Right atrium auricular region (tissue), 2 donors: Measurements from ENCODE around the gene RFTN2. TPM values are rescaled to one million over a fixed set of nuclear protein-coding genes. Genes with fewer than 3 reads are reported as not detected.

ENCODE experiments used
- DNase-seq: peaks from one replicate; pipeline ENCODE4 v3.0.0-alpha.2; 2019; ENCODE audit warnings: low spot score
- H3K27ac ChIP-seq, 2 donors: fragments of 200-600 bp; sonication (generic); 1 replicate in 1 of 2; 2 replicates in 1 of 2; pipeline ENCODE4 v1.5.1; 2016 to 2019
- H3K27me3 ChIP-seq, 2 donors: fragments of 200-600 bp; sonication (generic); one replicate each; pipeline versions ENCODE4 v1.5.1 to v1.6.0; 2017 to 2019
- H3K36me3 ChIP-seq: fragments of 200-600 bp; sonication (generic); one replicate; pipeline ENCODE4 v1.5.1; 2016
- H3K4me1 ChIP-seq, 2 donors: fragments of 200-600 bp; sonication (generic); one replicate each; pipeline versions ENCODE4 v1.5.1 to v1.6.0; 2017 to 2019
- H3K4me3 ChIP-seq, 2 donors: fragments of 200-600 bp; sonication (generic); 1 replicate in 1 of 2; 2 replicates in 1 of 2; pipeline ENCODE4 v1.5.1; 2017 to 2019; ENCODE audit warnings: mild to moderate bottlenecking in 1 of 2, moderate library complexity in 1 of 2
- H3K9me3 ChIP-seq, 2 donors: fragments of 200-600 bp; sonication (generic); one replicate each; pipeline ENCODE4 v1.5.1; 2019
- CTCF ChIP-seq, 2 donors: fragments of 200-600 bp; sonication (generic); IDR thresholded peaks; one replicate each; pipeline ENCODE4 v1.5.1; 2019; ENCODE audit warnings: antibody characterized with exemption in 2 of 2
- total RNA-seq, 2 donors: library from RNA; depleted of rRNA; stranded (reverse); fragments of >200 nt; gene quantifications; one replicate each; pipeline ENCODE4 v1.1.0, GENCODE V29; 2016

The RFTN2 gene
- total RNA-seq, 2 donors from 2014 or later: 4.5 to 11.6 TPM

DNA sequence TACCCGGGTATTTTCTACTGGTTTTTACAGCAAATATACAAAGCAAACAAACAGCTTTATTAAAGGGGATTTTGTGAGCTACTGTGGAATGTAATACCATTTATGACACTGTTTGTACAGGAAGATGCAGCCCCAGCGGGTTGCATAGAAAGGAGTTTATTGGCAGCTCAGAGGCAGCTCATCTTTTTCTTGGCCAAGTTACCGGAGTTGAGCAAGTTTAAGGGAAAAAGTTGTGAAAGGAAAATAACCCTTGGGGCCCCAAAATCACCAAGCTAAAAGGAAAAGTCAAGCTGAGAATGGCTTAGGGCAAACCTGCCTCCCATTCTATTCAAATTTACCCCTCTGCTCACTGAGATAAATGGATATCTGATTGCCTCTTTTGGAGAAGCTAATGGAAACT is 98.8 kb downstream of the RFTN2 start:
- Histone ChIP-seq H3K27ac (no peak overlapping the region), H3K36me3 (no peaks in the 10 kb centered on the region), H3K27me3 (no peaks in the 10 kb centered on the region), H3K4me1 (peaks cover 0 to 20% of the 10 kb centered on the region in 2 donors), H3K9me3 (peaks cover 0 to 8% of the 10 kb centered on the region in 2 donors), H3K4me3 (no peak overlapping the region)
- no peak for TF ChIP-seq CTCF (IDR thresholded peaks at IDR 0.05)
- DNase-seq: peak; percentile 65

DNA sequence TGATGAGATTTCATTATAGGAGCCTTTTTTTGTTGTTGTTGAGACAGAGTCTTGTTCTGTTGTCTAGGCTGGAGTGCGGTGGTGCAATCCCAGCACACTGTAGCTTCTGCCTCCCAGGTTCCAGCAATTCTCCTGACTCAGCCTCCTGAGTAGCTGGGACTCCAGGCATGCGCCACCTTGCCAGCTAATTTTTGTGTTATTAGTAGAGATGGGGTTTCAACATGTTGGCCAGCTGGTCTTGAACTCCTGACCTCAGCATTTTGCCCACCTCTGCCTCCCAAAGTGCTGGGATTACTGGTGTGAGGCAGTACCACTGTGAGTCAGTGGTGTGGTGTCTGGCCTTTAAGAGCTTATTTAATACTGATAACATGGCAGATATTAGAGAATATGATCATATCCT is 99.4 kb downstream of the RFTN2 start:
- H3K27ac ChIP-seq: no peak overlapping the region
- peaks cover 0 to 21% of the 10 kb centered on the region in 2 donors for H3K4me1 ChIP-seq
- no peaks in the 10 kb centered on the region for H3K27me3 ChIP-seq
- no peaks in the 10 kb centered on the region for H3K36me3 ChIP-seq
- H3K4me3 ChIP-seq: no peak overlapping the region
- TF ChIP-seq CTCF (IDR thresholded peaks at IDR 0.05): no peak
- peak; percentile 75 for DNase-seq
- H3K9me3 ChIP-seq: peaks cover 0 to 8% of the 10 kb centered on the region in 2 donors

- Histone ChIP-seq H3K9me3 (peaks cover 0 to 8% of the 10 kb centered on the region in 2 donors), H3K4me3 (no peak overlapping the region), H3K4me1 (peaks cover 0 to 21% of the 10 kb centered on the region in 2 donors), H3K27ac (no peak overlapping the region), H3K27me3 (no peaks in the 10 kb centered on the region), H3K36me3 (no peaks in the 10 kb centered on the region)
- no peak for TF ChIP-seq CTCF (IDR thresholded peaks at IDR 0.05)
- DNase-seq: no peak
Measured at GRCh38 chr2:197573608-197574007, 101.8 kb downstream of the RFTN2 start.

DNA sequence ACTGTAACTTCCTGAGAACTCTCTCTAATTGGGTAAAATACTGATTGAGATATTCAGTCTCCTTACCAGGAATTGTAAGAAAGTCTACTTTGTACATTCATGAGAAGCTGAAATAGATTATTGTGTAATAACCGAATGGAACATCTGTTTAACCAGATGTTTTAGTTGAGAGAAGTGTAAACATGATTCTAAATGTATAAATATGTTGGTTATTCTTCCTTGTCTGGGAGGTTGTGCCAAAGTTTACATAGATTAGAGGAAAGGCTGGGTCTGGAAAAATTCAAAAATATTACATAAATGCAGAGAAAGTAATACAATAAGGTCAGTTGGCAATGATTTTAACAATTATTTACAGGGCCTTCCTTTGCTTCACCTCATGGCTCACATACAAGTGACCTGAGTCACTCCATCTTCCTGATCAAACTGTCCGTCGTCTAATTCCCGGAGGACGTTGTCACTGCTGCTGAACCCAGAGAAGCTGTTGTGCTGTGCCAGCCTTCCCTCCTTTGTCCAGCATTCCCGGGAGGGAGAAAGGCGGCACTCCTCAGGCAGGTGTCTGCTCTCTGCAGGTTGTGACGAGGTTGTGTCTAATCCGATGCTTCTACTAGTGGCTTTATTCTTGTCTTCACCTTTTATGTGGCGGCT is 103.6 kb downstream of the RFTN2 start:
- peaks cover 0 to 8% of the 10 kb centered on the region in 2 donors for H3K9me3 ChIP-seq
- H3K36me3 ChIP-seq: no peaks in the 10 kb centered on the region
- DNase-seq: no peak
- no peak overlapping the region for H3K4me3 ChIP-seq
- H3K27me3 ChIP-seq: no peaks in the 10 kb centered on the region
- peaks cover 0 to 10% of the 10 kb centered on the region in 2 donors for H3K4me1 ChIP-seq
- TF ChIP-seq CTCF (IDR thresholded peaks at IDR 0.05): no peak
- no peak overlapping the region for H3K27ac ChIP-seq

DNA sequence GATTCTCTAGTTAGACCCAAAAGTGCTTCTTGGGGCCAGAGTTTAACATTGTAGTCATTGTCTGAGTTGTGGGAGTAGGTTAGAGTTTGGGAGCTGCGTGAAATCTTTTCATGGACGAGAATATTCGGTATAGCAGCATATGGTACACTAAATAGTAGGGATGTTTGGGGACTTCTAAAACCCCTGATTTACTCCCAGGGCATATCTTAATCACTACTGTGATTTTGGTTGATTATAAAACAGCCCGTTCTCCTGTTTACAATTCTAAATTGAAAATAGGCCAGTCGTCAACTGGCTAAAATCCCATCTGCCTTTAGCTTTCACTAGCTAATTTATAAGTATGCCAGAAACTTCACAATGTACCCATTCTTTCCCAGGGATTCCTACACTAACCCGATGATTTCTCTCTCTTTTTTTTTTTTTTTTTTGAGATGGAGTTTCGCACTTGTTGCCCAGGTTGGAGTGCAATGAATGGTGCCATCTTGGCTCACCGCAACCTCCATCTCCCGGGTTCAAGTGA is 115.2 kb downstream of the RFTN2 start:
- peaks cover 0 to 5% of the 10 kb centered on the region in 2 donors for H3K9me3 ChIP-seq
- no peaks in the 10 kb centered on the region for H3K36me3 ChIP-seq
- H3K4me3 ChIP-seq: no peak overlapping the region
- TF ChIP-seq CTCF (IDR thresholded peaks at IDR 0.05): no peak
- no peaks in the 10 kb centered on the region for H3K27me3 ChIP-seq
- no peak overlapping the region for H3K27ac ChIP-seq
- peaks cover 0 to 12% of the 10 kb centered on the region in 2 donors for H3K4me1 ChIP-seq
- no peak for DNase-seq

DNA sequence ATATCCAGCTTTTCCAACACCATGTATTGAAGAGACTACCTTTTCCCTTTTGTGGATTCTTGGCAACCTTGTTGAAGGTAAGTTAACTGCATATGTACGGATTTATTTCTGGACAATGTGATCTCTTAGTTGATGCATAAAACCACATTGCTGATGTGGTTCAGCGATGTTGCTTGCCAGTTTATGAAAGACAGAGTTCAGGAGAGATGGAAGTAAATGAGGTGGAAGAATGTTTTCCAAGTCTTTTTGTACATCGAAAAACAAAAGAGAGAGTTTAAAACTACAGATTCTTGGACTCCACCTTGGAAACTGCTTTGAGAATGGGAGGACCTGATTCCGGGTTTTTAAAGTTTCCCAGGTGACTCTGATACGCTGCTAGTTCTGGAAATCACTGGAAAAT is 115.7 kb downstream of the RFTN2 start:
- H3K36me3 ChIP-seq: peaks cover 1% of the 10 kb centered on the region
- H3K27me3 ChIP-seq: no peaks in the 10 kb centered on the region
- H3K27ac ChIP-seq: no peak overlapping the region
- peaks cover 0 to 5% of the 10 kb centered on the region in 2 donors for H3K9me3 ChIP-seq
- H3K4me1 ChIP-seq: peaks cover 0 to 12% of the 10 kb centered on the region in 2 donors
- TF ChIP-seq CTCF (IDR thresholded peaks at IDR 0.05): no peak
- no peak overlapping the region for H3K4me3 ChIP-seq
- DNase-seq: no peak
